GM12878 (cell line): ENCODE data around the gene RAB28. TPM values are rescaled to one million over a fixed set of nuclear protein-coding genes. Genes with fewer than 3 reads are reported as not detected.

Experiments used
- ATAC-seq: fragments of 200-7000 bp; cut with Tn5 transposase; 3 replicates; pipeline ENCODE4 v1.9.1; 2020; ENCODE audit warnings: mild to moderate bottlenecking, moderate library complexity
- BruUV-seq: library from RNA; stranded (reverse); fragments of 400-500 nt; replicated peaks from 2 replicates; lab custom pipeline; 2021; lab: Mats Ljungman, UMichigan
- CTCF ChIA-PET: fragments of 300-600 bp; sonication (Branson Sonifier 250); formaldehyde crosslinking; extraction: SDS; loops from one replicate; lab custom pipeline; 2021; ENCODE audit warnings: inconsistent platforms; lab: Yijun Ruan, JAX
- POLR2A ChIA-PET: fragments of 350-600 bp; formaldehyde crosslinking; extraction: SDS; loops from one replicate; lab custom pipeline; 2021; ENCODE audit warnings: inconsistent platforms; lab: Charles Lee
- RAD21 ChIA-PET: fragments of 300-600 bp; sonication (Branson Sonifier 250); formaldehyde crosslinking; loops from one replicate; lab custom pipeline; 2023; ENCODE audit warnings: antibody characterized with exemption; ENCODE audit not compliant: unreplicated experiment; lab: Charles Lee
- SMC1A ChIA-PET: fragments of 300-600 bp; sonication (Branson Sonifier 250); formaldehyde crosslinking; loops from one replicate; lab custom pipeline; 2023; ENCODE audit not compliant: unreplicated experiment, uncharacterized antibody; lab: Charles Lee
- DNase-seq: peaks from one replicate; pipeline ENCODE4 v3.0.0-alpha.2; 2011; ENCODE audit warnings: low read depth, low spot score
- FAIRE-seq: peaks from 3 replicates; lab custom pipeline; 2011; peaks lifted over from hg19 to GRCh38; lab: Jason Lieb, UNC
- H2AFZ ChIP-seq: 2 replicates; pipeline ENCODE4 v1.6.0; 2011; ENCODE audit warnings: low read depth, low read length, control low read depth; ENCODE audit not compliant: control insufficient read depth
- H3K27ac ChIP-seq: 2 replicates; pipeline ENCODE4 v1.5.1; 2011; ENCODE audit warnings: control low read depth; ENCODE audit not compliant: control insufficient read depth, insufficient read depth
- H3K27me3 ChIP-seq, 2 experiments: replicated peaks in 1 of 2; 2 replicates each; pipeline versions ENCODE4 v1.6.0 to v1.6.1; 2011; ENCODE audit warnings: low read length in 1 of 2; ENCODE audit not compliant: control insufficient read depth in 2 of 2, insufficient read depth in 2 of 2
- H3K36me3 ChIP-seq, 2 experiments: 2 replicates each; pipeline ENCODE4 v1.5.1; 2011; ENCODE audit warnings: low read length in 1 of 2; ENCODE audit not compliant: control insufficient read depth in 2 of 2, insufficient read depth in 2 of 2
- H3K4me1 ChIP-seq: 2 replicates; pipeline ENCODE4 v1.6.1; 2011; ENCODE audit warnings: mild to moderate bottlenecking, low read length, moderate library complexity, mixed read lengths; ENCODE audit not compliant: control insufficient read depth, insufficient read depth
- H3K4me2 ChIP-seq: 2 replicates; pipeline ENCODE4 v1.6.0; 2011; ENCODE audit warnings: control low read depth; ENCODE audit not compliant: control insufficient read depth, insufficient read depth
- H3K4me3 ChIP-seq: fragments of 200-600 bp; sonication (generic); 2 replicates; pipeline ENCODE4 v1.5.1; 2016
- H3K79me2 ChIP-seq: 2 replicates; pipeline ENCODE4 v1.6.0; 2011; ENCODE audit warnings: low read length; ENCODE audit not compliant: control insufficient read depth, insufficient read depth
- H3K9ac ChIP-seq: 2 replicates; pipeline ENCODE4 v1.8.0; 2011; ENCODE audit warnings: low read length, control low read depth, mixed read lengths; ENCODE audit not compliant: control insufficient read depth, insufficient read depth
- H3K9me3 ChIP-seq: replicated peaks from 3 replicates; pipeline ENCODE4 v1.5.1; 2011; ENCODE audit warnings: mild to moderate bottlenecking, low read length; ENCODE audit not compliant: control insufficient read depth, insufficient read depth
- H4K20me1 ChIP-seq: 2 replicates; pipeline ENCODE4 v1.6.0; 2011; ENCODE audit not compliant: control insufficient read depth, insufficient read depth
- CREM ChIP-seq: IDR thresholded peaks from 2 replicates; pipeline ENCODE4 v1.6.1; 2014; ENCODE audit warnings: antibody characterized with exemption, low read depth
- IRF4 ChIP-seq: IDR thresholded peaks from 2 replicates; pipeline ENCODE4 v1.6.1; 2011; ENCODE audit warnings: low read depth, low read length
- NR2C1 ChIP-seq: fragments of 450-650 bp; IDR thresholded peaks from 2 replicates; pipeline ENCODE4 v1.6.1; 2017; ENCODE audit warnings: antibody characterized with exemption, mild to moderate bottlenecking, moderate library complexity
- ZNF274 ChIP-seq: IDR thresholded peaks from one replicate; pipeline ENCODE4 v1.8.0; 2011; ENCODE audit not compliant: insufficient read length, insufficient read depth
- whole genome bisulfite sequencing: methylation state at CpG from one replicate; pipeline ENCODE4 v1.1.6; 2016; ENCODE audit warnings: low lambda C conversion rate; ENCODE audit not compliant: insufficient replicate concordance, insufficient coverage; ENCODE audit errors: missing lambda C conversion rate; 5-methylcytosine and 5-hydroxymethylcytosine counted together
- in situ Hi-C: fragments of 300-500 bp; cut with MboI; formaldehyde crosslinking; loops from 9 replicates; pipeline ENCODE4 v1.14.3; 2018; ENCODE audit warnings: mixed read lengths
- intact Hi-C: fragments of 100-400 bp; cut with micrococcal nuclease; formaldehyde crosslinking; loops from one replicate; pipeline ENCODE4 v1.14.2; 2022; ENCODE audit not compliant: unreplicated experiment
- polyA plus RNA-seq, 11 experiments: library from polyadenylated mRNA; depleted of rRNA in 4 of 11; unstranded in 6 of 11; stranded (reverse) in 5 of 11; fragments of >200 nt; fragmentation: Nextera tagmentation in 4 of 11; fragmentation: Illumina TruSeq in 1 of 11; extraction: Ambion mirVana in 4 of 11; extraction: Trizol in 1 of 11; gene quantifications; 1 replicate in 1 of 11; 2 replicates in 10 of 11; pipeline versions ENCODE4 v1.2.1 to v1.2.3, GENCODE V29; 2011 to 2016; ENCODE audit warnings: inconsistent platforms in 2 of 11, missing spikeins in 2 of 11, low read depth in 1 of 11
- total RNA-seq, 4 experiments: library from RNA; depleted of rRNA in 3 of 4; stranded (reverse); fragments of >200 nt in 3 of 4; fragmentation: Illumina TruSeq in 1 of 4; extraction: Trizol in 1 of 4; gene quantifications; 2 replicates each; pipeline versions ENCODE4 v1.2.1 to v1.2.3, GENCODE V29; 2013 to 2021
- TF ChIP-seq, protein P1 (sequence below): fragments of 450-650 bp; IDR thresholded peaks from 2 replicates; pipeline ENCODE4 v1.6.1; 2017; ENCODE audit warnings: antibody characterized with exemption, mild to moderate bottlenecking, moderate library complexity
- TF ChIP-seq, protein P2 (sequence below): IDR thresholded peaks from 2 replicates; pipeline ENCODE4 v1.6.1; 2012; ENCODE audit warnings: low read depth, low read length, improper control_type of control experiment
- TF ChIP-seq, protein P3 (sequence below): fragments of 450-650 bp; formaldehyde crosslinking; IDR thresholded peaks from 2 replicates; pipeline ENCODE4 v1.5.0; 2022; ENCODE audit warnings: mild to moderate bottlenecking, missing genetic modification characterization
- TF ChIP-seq, protein P4 (sequence below), 3 experiments: IDR thresholded peaks in 2 of 3; conservative IDR thresholded peaks in 1 of 3; 2 replicates each; pipeline ENCODE4 v1.5.1; 2011; ENCODE audit warnings: low read depth in 3 of 3, low read length in 3 of 3, mild to moderate bottlenecking in 3 of 3, control low read depth in 2 of 3, moderate library complexity in 2 of 3, inconsistent platforms in 1 of 3, mixed read lengths in 1 of 3; ENCODE audit not compliant: control insufficient read depth in 2 of 3, insufficient read depth in 1 of 3; ENCODE audit errors: extremely low read depth in 1 of 3
- TF ChIP-seq, protein P5 (sequence below): fragments of 450-650 bp; IDR thresholded peaks from 2 replicates; pipeline ENCODE4 v1.6.1; 2016; ENCODE audit warnings: mild to moderate bottlenecking

Gene RAB28
- total and polyA plus RNA-seq, 10 of the 15 experiments (the other 5 are each of a cell fraction or from before 2014, with no cell fraction given), result 5.8 to 29.3 (median 16.9) TPM

DNA sequence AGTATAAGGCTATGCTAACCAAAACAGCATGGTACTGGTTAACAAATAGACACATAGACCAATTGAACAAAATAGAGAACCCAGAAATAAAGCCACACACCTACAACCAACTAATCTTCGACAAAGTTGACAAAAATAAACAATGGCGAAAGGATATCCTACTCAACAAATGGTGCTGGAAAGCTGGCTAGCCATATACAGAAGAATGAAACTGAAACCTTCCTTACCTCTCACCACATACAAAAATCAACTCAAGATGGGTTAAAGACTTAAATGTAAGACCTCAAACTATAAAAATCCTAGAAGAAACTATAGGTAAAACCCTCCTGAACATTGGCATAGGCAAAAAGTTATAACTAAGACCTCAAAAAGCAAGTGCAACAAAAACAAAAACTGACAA, 47.2 kb downstream of the RAB28 start:
- no peak overlapping the region for H3K4me3 ChIP-seq
- in situ Hi-C loops (no loop called here), intact Hi-C loops (no loop called here)
- FAIRE-seq (no peak), ATAC-seq (no peak), DNase-seq (no peak)
- H3K9me3 ChIP-seq, result no peaks in the 10 kb centered on the region; the same call in 1 of the 3 replicates
- H3K79me2 ChIP-seq, result no peaks in the 10 kb centered on the region
- no peaks in the 10 kb centered on the region for H3K27me3 ChIP-seq
- no peaks in the 10 kb centered on the region for H4K20me1 ChIP-seq
- no peak overlapping the region for H3K27ac ChIP-seq
- H3K4me1 ChIP-seq, result no peaks in the 10 kb centered on the region
- 97% methylated on average over 2 of the region's 2 CpGs for WGBS
- H3K9ac ChIP-seq, result no peak overlapping the region
- ChIA-PET RAD21 (no interaction called here), SMC1A (no interaction called here), POLR2A (no interaction called here), CTCF (no interaction called here)
- no peak overlapping the region for H3K4me2 ChIP-seq
- no TSS peak for BruUV-seq
- no peak overlapping the region for H2AFZ ChIP-seq
- no peak for TF ChIP-seq CREM
- TF ChIP-seq, protein P1, sequence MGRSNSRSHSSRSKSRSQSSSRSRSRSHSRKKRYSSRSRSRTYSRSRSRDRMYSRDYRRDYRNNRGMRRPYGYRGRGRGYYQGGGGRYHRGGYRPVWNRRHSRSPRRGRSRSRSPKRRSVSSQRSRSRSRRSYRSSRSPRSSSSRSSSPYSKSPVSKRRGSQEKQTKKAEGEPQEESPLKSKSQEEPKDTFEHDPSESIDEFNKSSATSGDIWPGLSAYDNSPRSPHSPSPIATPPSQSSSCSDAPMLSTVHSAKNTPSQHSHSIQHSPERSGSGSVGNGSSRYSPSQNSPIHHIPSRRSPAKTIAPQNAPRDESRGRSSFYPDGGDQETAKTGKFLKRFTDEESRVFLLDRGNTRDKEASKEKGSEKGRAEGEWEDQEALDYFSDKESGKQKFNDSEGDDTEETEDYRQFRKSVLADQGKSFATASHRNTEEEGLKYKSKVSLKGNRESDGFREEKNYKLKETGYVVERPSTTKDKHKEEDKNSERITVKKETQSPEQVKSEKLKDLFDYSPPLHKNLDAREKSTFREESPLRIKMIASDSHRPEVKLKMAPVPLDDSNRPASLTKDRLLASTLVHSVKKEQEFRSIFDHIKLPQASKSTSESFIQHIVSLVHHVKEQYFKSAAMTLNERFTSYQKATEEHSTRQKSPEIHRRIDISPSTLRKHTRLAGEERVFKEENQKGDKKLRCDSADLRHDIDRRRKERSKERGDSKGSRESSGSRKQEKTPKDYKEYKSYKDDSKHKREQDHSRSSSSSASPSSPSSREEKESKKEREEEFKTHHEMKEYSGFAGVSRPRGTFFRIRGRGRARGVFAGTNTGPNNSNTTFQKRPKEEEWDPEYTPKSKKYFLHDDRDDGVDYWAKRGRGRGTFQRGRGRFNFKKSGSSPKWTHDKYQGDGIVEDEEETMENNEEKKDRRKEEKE, result no peak
- TF ChIP-seq NR2C1, result no peak
- TF ChIP-seq, protein P2, sequence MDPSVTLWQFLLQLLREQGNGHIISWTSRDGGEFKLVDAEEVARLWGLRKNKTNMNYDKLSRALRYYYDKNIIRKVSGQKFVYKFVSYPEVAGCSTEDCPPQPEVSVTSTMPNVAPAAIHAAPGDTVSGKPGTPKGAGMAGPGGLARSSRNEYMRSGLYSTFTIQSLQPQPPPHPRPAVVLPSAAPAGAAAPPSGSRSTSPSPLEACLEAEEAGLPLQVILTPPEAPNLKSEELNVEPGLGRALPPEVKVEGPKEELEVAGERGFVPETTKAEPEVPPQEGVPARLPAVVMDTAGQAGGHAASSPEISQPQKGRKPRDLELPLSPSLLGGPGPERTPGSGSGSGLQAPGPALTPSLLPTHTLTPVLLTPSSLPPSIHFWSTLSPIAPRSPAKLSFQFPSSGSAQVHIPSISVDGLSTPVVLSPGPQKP, result no peak
- TF ChIP-seq, protein P3, sequence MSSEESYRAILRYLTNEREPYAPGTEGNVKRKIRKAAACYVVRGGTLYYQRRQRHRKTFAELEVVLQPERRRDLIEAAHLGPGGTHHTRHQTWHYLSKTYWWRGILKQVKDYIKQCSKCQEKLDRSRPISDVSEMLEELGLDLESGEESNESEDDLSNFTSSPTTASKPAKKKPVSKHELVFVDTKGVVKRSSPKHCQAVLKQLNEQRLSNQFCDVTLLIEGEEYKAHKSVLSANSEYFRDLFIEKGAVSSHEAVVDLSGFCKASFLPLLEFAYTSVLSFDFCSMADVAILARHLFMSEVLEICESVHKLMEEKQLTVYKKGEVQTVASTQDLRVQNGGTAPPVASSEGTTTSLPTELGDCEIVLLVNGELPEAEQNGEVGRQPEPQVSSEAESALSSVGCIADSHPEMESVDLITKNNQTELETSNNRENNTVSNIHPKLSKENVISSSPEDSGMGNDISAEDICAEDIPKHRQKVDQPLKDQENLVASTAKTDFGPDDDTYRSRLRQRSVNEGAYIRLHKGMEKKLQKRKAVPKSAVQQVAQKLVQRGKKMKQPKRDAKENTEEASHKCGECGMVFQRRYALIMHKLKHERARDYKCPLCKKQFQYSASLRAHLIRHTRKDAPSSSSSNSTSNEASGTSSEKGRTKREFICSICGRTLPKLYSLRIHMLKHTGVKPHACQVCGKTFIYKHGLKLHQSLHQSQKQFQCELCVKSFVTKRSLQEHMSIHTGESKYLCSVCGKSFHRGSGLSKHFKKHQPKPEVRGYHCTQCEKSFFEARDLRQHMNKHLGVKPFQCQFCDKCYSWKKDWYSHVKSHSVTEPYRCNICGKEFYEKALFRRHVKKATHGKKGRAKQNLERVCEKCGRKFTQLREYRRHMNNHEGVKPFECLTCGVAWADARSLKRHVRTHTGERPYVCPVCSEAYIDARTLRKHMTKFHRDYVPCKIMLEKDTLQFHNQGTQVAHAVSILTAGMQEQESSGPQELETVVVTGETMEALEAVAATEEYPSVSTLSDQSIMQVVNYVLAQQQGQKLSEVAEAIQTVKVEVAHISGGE (CRISPR knock-in tag), result no peak
- TF ChIP-seq IRF4, result no peak
- TF ChIP-seq, protein P4, sequence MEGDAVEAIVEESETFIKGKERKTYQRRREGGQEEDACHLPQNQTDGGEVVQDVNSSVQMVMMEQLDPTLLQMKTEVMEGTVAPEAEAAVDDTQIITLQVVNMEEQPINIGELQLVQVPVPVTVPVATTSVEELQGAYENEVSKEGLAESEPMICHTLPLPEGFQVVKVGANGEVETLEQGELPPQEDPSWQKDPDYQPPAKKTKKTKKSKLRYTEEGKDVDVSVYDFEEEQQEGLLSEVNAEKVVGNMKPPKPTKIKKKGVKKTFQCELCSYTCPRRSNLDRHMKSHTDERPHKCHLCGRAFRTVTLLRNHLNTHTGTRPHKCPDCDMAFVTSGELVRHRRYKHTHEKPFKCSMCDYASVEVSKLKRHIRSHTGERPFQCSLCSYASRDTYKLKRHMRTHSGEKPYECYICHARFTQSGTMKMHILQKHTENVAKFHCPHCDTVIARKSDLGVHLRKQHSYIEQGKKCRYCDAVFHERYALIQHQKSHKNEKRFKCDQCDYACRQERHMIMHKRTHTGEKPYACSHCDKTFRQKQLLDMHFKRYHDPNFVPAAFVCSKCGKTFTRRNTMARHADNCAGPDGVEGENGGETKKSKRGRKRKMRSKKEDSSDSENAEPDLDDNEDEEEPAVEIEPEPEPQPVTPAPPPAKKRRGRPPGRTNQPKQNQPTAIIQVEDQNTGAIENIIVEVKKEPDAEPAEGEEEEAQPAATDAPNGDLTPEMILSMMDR (IDR thresholded peaks at IDR 0.05 in 2 of 3, conservative IDR thresholded peaks at IDR 0.05 in 1 of 3; ENCODE audit: control insufficient read depth in 2 of 3, extremely low read depth in 1 of 3, insufficient read depth in 1 of 3, low read depth in 3 of 3, low read length in 3 of 3), result no peak
- TF ChIP-seq ZNF274, result no peak
- TF ChIP-seq, protein P5, sequence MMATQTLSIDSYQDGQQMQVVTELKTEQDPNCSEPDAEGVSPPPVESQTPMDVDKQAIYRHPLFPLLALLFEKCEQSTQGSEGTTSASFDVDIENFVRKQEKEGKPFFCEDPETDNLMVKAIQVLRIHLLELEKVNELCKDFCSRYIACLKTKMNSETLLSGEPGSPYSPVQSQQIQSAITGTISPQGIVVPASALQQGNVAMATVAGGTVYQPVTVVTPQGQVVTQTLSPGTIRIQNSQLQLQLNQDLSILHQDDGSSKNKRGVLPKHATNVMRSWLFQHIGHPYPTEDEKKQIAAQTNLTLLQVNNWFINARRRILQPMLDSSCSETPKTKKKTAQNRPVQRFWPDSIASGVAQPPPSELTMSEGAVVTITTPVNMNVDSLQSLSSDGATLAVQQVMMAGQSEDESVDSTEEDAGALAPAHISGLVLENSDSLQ, result no peak
- no peaks in the 10 kb centered on the region for H3K36me3 ChIP-seq
